HFF-Myc (cell line): Measurements from ENCODE around the gene ACER3.

Source experiments
- DNase-seq: peaks from one replicate; pipeline ENCODE4 v3.0.0-alpha.2; 2011; ENCODE audit warnings: low read depth; ENCODE audit errors: extremely low read depth
- H3K4me3 ChIP-seq: replicated peaks from 2 replicates; pipeline ENCODE4 v1.5.1; 2011; ENCODE audit warnings: low read depth, mild to moderate bottlenecking, control low read depth, low read length
- TF ChIP-seq, protein P1 (sequence below): IDR thresholded peaks from 2 replicates; pipeline ENCODE4 v1.5.1; 2012; ENCODE audit warnings: mild to moderate bottlenecking, low read depth, low read length, control low read depth; ENCODE audit errors: missing control alignments

ACER3 gene

GRCh38 chr11:77026743-77027142, 166.0 kb downstream of the ACER3 start:
- TF ChIP-seq, protein P1, sequence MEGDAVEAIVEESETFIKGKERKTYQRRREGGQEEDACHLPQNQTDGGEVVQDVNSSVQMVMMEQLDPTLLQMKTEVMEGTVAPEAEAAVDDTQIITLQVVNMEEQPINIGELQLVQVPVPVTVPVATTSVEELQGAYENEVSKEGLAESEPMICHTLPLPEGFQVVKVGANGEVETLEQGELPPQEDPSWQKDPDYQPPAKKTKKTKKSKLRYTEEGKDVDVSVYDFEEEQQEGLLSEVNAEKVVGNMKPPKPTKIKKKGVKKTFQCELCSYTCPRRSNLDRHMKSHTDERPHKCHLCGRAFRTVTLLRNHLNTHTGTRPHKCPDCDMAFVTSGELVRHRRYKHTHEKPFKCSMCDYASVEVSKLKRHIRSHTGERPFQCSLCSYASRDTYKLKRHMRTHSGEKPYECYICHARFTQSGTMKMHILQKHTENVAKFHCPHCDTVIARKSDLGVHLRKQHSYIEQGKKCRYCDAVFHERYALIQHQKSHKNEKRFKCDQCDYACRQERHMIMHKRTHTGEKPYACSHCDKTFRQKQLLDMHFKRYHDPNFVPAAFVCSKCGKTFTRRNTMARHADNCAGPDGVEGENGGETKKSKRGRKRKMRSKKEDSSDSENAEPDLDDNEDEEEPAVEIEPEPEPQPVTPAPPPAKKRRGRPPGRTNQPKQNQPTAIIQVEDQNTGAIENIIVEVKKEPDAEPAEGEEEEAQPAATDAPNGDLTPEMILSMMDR, result no peak

DNA sequence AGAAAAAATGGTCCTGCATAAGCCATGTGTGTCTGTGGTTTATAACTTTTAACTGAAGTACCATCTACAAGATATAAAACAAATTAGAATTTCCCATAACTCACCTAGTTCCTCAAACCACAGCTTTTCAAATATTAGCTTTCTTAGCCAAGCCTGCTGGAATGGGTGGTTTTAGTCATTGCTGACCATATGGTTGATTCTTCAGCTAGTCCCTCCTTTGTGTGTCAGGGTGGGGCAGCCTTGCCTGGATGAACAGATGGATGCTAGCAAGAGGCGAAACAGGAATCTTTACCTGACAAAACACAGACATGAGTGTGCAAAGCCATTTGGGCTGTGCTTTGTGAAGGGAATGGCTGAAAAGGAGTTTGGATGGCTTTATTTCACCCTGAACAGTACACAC, 166.6 kb downstream of the ACER3 start:
- DNase-seq, result no peak
- TF ChIP-seq, protein P1, result no peak
- H3K4me3 ChIP-seq, result no peak overlapping the region

More at GRCh38 chr11:77026743-77027142, 166.0 kb downstream of the ACER3 start:
- no peak overlapping the region for H3K4me3 ChIP-seq
- DNase-seq, result no peak

DNA sequence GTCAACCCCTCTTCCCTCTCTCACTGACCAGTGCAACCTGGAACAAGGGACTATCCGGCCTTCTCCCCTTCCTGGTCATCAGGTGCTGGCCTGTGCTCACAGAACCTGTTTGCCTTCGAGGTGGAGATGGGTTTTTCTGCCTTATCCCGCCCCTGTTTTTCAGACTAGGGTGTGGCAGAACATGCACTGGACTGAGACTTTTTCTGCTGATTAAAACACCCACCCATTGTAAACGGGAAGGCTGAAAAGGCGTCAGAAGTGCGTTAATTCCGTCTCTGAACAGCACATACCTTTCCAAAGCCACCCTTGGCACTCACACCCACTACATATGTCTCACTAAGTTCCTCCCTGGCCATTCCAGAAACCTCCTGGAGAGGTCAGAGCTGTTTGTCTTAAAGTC, 169.1 kb downstream of the ACER3 start:
- TF ChIP-seq, protein P1, result no peak
- H3K4me3 ChIP-seq, result no peak overlapping the region
- DNase-seq, result no peak

DNA sequence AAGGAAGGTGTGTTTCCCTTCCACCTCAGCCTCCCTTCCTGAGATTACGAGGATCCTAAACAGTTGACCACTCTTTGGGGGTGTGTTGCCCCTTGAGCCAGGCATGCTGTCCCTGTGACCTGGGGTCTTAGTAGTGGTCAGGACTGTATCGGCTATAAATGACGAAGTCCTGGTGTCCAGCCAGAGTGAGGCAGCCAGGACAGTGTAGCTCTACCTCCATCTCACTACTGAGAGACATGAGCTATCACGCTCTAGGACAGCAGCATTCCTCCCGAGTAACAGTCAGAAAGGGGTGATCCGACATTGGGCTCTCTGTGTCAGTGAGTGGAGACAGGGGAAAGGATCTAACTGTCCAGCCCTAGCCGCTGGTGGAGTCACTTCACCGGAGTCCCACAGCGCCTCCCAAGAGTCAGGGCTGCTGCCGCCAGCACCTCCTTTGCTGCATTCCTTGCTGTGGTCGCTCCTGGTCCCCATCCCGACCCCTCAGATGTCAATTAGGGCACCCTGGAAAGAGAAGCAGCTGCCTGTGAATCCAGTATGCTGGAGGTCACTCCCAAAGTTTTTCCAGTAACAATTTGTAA, 170.2 kb downstream of the ACER3 start:
- TF ChIP-seq, protein P1, result no peak

GRCh38 chr11:77031599-77031998, 170.9 kb downstream of the ACER3 start:
- TF ChIP-seq, protein P1, result no peak
- H3K4me3 ChIP-seq, result no peak overlapping the region
- no peak for DNase-seq

More for the DNA sequence above, 170.2 kb downstream of the ACER3 start:
- no peak for DNase-seq
- no peak overlapping the region for H3K4me3 ChIP-seq

GRCh38 chr11:77035039-77035438, 174.3 kb downstream of the ACER3 start:
- TF ChIP-seq, protein P1, result no peak
- DNase-seq, result no peak
- no peak overlapping the region for H3K4me3 ChIP-seq

DNA sequence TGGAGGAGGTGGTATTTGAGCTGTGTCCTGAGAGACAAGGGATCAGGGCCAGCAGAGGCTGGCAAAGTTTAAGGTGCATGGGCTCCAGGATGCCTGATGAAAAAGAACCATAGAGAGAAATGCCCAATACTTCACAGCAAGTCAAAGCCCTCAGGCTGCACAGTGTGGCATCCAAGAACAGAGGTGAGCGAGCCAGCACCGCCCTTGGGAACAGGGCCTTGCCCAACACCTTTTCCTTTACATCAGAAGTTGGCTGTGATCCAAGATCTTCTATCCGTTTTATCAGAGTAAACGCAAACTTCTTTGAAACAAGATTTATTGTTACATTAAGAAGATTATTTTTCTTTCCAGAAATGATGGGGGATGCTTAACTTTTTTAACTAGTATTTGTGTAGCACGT, 174.9 kb downstream of the ACER3 start:
- DNase-seq, result no peak
- H3K4me3 ChIP-seq, result no peak overlapping the region
- TF ChIP-seq, protein P1, result no peak
